Measurements from ENCODE around the gene TENM4.
"Not testable (repeated sequence)": the region's sequence is repeated elsewhere in the genome, so short reads cannot be mapped to it uniquely, and the experiment has no call there.

TENM4 gene

GRCh38 chr11:78857688-78858087 lies 583.1 kb downstream of the TENM4 start:
- DNase-seq = no peak

- DNase-seq = no peak
Measured at GRCh38 chr11:78856211-78856610, 584.6 kb downstream of the TENM4 start.

GRCh38 chr11:78855116-78855515 lies 585.7 kb downstream of the TENM4 start:
- no peak for DNase-seq

GRCh38 chr11:78853521-78853920 lies 587.3 kb downstream of the TENM4 start:
- no peak for DNase-seq

GRCh38 chr11:78851878-78852586 lies 588.8 kb downstream of the TENM4 start:
- DNase-seq = peak in 1 of 2 donors; percentile 47

GRCh38 chr11:78850078-78850477 lies 590.8 kb downstream of the TENM4 start:
- DNase-seq = no peak

GRCh38 chr11:78846269-78846668 lies 594.6 kb downstream of the TENM4 start:
- no peak for DNase-seq

- no peak for DNase-seq
Measured at GRCh38 chr11:78845496-78845895, 595.3 kb downstream of the TENM4 start.

- no peak for DNase-seq
Measured at GRCh38 chr11:78841456-78842060, 599.3 kb downstream of the TENM4 start.

- no peak for DNase-seq
Measured at GRCh38 chr11:78840623-78841022, 600.2 kb downstream of the TENM4 start.

GRCh38 chr11:78840200-78840599 lies 600.6 kb downstream of the TENM4 start:
- DNase-seq = no peak

GRCh38 chr11:78838417-78838816 lies 602.4 kb downstream of the TENM4 start:
- no peak for DNase-seq

GRCh38 chr11:78835646-78836045 lies 605.2 kb downstream of the TENM4 start:
- DNase-seq = no peak

GRCh38 chr11:78834886-78835285 lies 605.9 kb downstream of the TENM4 start:
- DNase-seq = no peak

- DNase-seq = no peak
Measured at GRCh38 chr11:78833237-78833636, 607.6 kb downstream of the TENM4 start.

GRCh38 chr11:78832226-78832947 lies 608.4 kb downstream of the TENM4 start:
- DNase-seq = no peak

- DNase-seq = no peak
Measured at GRCh38 chr11:78831571-78831970, 609.3 kb downstream of the TENM4 start.

GRCh38 chr11:78830277-78830819 lies 610.5 kb downstream of the TENM4 start:
- DNase-seq = no peak

- DNase-seq = peak in 1 of 2 donors; percentile 25
Measured at GRCh38 chr11:78829146-78829545, 611.7 kb downstream of the TENM4 start.

GRCh38 chr11:78828676-78829075 lies 612.2 kb downstream of the TENM4 start:
- peak in 1 of 2 donors; percentile 7 for DNase-seq

GRCh38 chr11:78827291-78827690 lies 613.5 kb downstream of the TENM4 start:
- not testable (repeated sequence) for DNase-seq

GRCh38 chr11:78825591-78826020 lies 615.2 kb downstream of the TENM4 start:
- no peak for DNase-seq

GRCh38 chr11:78823588-78823987 lies 617.2 kb downstream of the TENM4 start:
- DNase-seq = no peak

Data from CD4-positive, alpha-beta T cell treated with Interleukin-1 beta for 1 hour (primary cell).